COLO668 (cell line): ENCODE results near the gene UST.

Source experiments
- DNase-seq: peaks from one replicate; lab custom pipeline; 2025; ENCODE audit not compliant: unreplicated experiment; lab: John Stamatoyannopoulos, UW

UST gene

GRCh38 chr6:148746363-148747144 is at the start of gene UST:
UST (plus strand) TSS chr6:148747030; CDS start chr6:148747431, 401 bp downstream.
- peak; percentile 61 for DNase-seq

- no peak for DNase-seq
Measured at GRCh38 chr6:148697895-148698440, 48.9 kb upstream of the UST start.

GRCh38 chr6:148698671-148699180 is 48.1 kb upstream of the UST start:
- no peak for DNase-seq

- DNase-seq = no peak
Measured at GRCh38 chr6:148700047-148700715, 46.6 kb upstream of the UST start.

GRCh38 chr6:148700741-148701311 is 46.0 kb upstream of the UST start:
- DNase-seq = peak; percentile 1

- no peak for DNase-seq
Measured at GRCh38 chr6:148701375-148701774, 45.5 kb upstream of the UST start.

GRCh38 chr6:148703900-148704299 is 42.9 kb upstream of the UST start:
- DNase-seq = no peak

- DNase-seq = no peak
Measured at GRCh38 chr6:148704400-148705246, 42.2 kb upstream of the UST start.

GRCh38 chr6:148708707-148709106 is 38.1 kb upstream of the UST start:
- no peak for DNase-seq

- no peak for DNase-seq
Measured at GRCh38 chr6:148709577-148709976, 37.3 kb upstream of the UST start.

GRCh38 chr6:148711833-148712654 is 34.8 kb upstream of the UST start:
- no peak for DNase-seq

GRCh38 chr6:148713033-148713738 is 33.6 kb upstream of the UST start:
- DNase-seq = no peak

- no peak for DNase-seq
Measured at GRCh38 chr6:148713921-148714320, 32.9 kb upstream of the UST start.

GRCh38 chr6:148716811-148717210 is 30.0 kb upstream of the UST start:
- no peak for DNase-seq

- no peak for DNase-seq
Measured at GRCh38 chr6:148720406-148720805, 26.4 kb upstream of the UST start.

GRCh38 chr6:148720897-148721296 is 25.9 kb upstream of the UST start:
- no peak for DNase-seq

GRCh38 chr6:148723484-148723883 is 23.3 kb upstream of the UST start:
- DNase-seq = no peak

- no peak for DNase-seq
Measured at GRCh38 chr6:148724428-148724827, 22.4 kb upstream of the UST start.

- DNase-seq = no peak
Measured at GRCh38 chr6:148727104-148727503, 19.7 kb upstream of the UST start.
